ENCODE measurements around the gene ACAP3. TPM values are rescaled to one million over a fixed set of nuclear protein-coding genes. Genes with fewer than 3 reads are reported as not detected.

Gene ACAP3
- total RNA-seq, 1 donor from 2014 or later = 10.7 TPM

GRCh38 chr1:1283821-1284220, 23.9 kb downstream of the ACAP3 start:
- Histone ChIP-seq H3K4me1 (no peaks in the 10 kb centered on the region), H3K4me3 (no peak overlapping the region), H3K27me3 (no peaks in the 10 kb centered on the region), H3K79me2 (ENCODE audit: low read depth) (no peaks in the 10 kb centered on the region), H4K20me1 (ENCODE audit: low read depth) (no peaks in the 10 kb centered on the region), H3K36me3 (no peaks in the 10 kb centered on the region), H3K27ac (no peak overlapping the region), H3K4me2 (no peak overlapping the region), H2AFZ (replicated peaks) (no peak overlapping the region), H3K9ac (no peak overlapping the region), H3K9me3 (ENCODE audit: low read depth) (no peaks in the 10 kb centered on the region), H3F3A (ENCODE audit: low read depth) (peaks cover 10% of the 10 kb centered on the region)
- Mint-ChIP-seq H3K36me3 (no peaks in the 10 kb centered on the region), H3K9me3 (no peaks in the 10 kb centered on the region), H3K4me3 (no peak overlapping the region), H3K4me1 (peaks cover 11% of the 10 kb centered on the region), H3K27ac (no peak overlapping the region), H3K27me3 (ENCODE audit: insufficient read depth, low read depth) (peaks cover 5% of the 10 kb centered on the region)
- peak; percentile 57 for DNase-seq (ENCODE audit: low spot score)
- TF ChIP-seq EZH2phosphoT487 (IDR thresholded peaks at IDR 0.05) (no peak), EZH2 (IDR thresholded peaks at IDR 0.05) (no peak)
- TF ChIP-seq, protein P1, sequence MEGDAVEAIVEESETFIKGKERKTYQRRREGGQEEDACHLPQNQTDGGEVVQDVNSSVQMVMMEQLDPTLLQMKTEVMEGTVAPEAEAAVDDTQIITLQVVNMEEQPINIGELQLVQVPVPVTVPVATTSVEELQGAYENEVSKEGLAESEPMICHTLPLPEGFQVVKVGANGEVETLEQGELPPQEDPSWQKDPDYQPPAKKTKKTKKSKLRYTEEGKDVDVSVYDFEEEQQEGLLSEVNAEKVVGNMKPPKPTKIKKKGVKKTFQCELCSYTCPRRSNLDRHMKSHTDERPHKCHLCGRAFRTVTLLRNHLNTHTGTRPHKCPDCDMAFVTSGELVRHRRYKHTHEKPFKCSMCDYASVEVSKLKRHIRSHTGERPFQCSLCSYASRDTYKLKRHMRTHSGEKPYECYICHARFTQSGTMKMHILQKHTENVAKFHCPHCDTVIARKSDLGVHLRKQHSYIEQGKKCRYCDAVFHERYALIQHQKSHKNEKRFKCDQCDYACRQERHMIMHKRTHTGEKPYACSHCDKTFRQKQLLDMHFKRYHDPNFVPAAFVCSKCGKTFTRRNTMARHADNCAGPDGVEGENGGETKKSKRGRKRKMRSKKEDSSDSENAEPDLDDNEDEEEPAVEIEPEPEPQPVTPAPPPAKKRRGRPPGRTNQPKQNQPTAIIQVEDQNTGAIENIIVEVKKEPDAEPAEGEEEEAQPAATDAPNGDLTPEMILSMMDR (IDR thresholded peaks at IDR 0.05) = no peak

DNA sequence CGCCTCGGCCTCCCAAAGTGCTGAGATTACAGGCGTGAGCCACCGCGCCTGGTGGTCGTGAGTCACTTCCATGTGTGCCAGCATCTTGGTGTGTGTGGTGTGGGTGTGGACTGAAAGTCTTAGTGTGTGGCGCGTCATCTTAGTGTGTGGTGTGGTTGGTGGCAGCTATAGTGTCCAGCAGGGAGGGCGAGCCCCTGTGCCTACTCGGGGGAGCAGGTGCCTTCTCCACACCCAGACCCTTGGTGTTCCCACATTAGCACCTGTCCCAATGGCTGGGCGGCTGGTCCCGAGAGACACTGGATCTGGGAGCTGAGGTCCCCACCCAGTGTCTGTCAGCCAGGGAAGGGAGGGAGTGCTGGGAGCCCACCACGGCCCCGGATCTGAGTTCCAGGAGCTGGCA, 24.7 kb downstream of the ACAP3 start:
- H4K20me1 ChIP-seq (ENCODE audit: low read depth) = no peaks in the 10 kb centered on the region
- peak overlapping the region; percentile 34 for H3K27ac Mint-ChIP-seq
- no peak overlapping the region for H3K27ac ChIP-seq
- H3K36me3 Mint-ChIP-seq = no peaks in the 10 kb centered on the region
- no peaks in the 10 kb centered on the region for H3K4me1 ChIP-seq
- H3K4me2 ChIP-seq = no peak overlapping the region
- no peaks in the 10 kb centered on the region for H3K27me3 ChIP-seq
- H2AFZ ChIP-seq (replicated peaks) = no peak overlapping the region
- H3K36me3 ChIP-seq = no peaks in the 10 kb centered on the region
- peaks cover 10% of the 10 kb centered on the region for H3F3A ChIP-seq (ENCODE audit: low read depth)
- H3K9me3 Mint-ChIP-seq = no peaks in the 10 kb centered on the region
- TF ChIP-seq EZH2phosphoT487 (IDR thresholded peaks at IDR 0.05) (no peak), EZH2 (IDR thresholded peaks at IDR 0.05) (no peak)
- TF ChIP-seq, protein P1 (IDR thresholded peaks at IDR 0.05) = no peak
- no peaks in the 10 kb centered on the region for H3K79me2 ChIP-seq (ENCODE audit: low read depth)
- peaks cover 5% of the 10 kb centered on the region for H3K27me3 Mint-ChIP-seq (ENCODE audit: insufficient read depth, low read depth)
- no peak for DNase-seq (ENCODE audit: low spot score)
- peaks cover 11% of the 10 kb centered on the region for H3K4me1 Mint-ChIP-seq
- H3K9ac ChIP-seq = no peak overlapping the region
- no peak overlapping the region for H3K4me3 Mint-ChIP-seq
- H3K4me3 ChIP-seq = no peak overlapping the region
- H3K9me3 ChIP-seq (ENCODE audit: low read depth) = no peaks in the 10 kb centered on the region

DNA sequence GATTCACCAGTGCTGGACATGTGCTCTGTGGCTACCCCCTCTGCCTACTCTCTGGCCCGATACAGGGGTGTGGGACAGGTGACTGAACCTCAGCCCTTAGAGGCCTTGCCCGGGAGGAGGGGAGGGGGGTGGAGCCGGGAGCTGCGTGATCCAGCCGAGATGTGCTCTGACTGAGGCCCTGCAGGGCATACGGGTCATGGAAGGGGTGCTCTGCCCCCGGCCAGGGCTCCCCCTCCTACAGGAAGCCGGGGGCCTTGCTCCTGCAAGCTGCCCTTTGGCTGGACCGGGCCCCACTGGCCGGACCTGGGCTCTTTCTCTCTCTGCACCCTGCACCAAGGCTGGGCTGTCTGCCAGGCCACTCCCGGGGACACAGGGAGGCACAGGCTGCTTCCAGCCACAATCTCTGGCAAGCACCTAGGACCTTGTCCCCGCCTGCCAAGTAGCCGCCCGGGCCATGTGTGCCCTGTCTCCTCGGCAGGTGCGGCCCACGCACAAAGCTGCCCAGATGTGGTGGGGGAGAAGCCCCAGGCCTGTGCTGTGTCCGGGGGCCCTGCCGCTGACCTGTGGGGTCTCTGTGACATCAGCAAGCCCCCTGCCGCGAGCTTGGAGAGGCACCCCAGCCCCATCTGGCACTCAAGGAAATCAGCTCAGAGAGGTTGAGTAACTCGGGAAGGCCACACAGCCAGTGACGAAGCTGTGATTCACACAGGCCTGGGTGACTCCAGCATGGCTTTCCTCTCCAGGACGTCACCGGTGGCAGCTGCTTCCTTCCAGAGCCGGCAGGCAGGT, 26.0 kb downstream of the ACAP3 start:
- Histone ChIP-seq H4K20me1 (ENCODE audit: low read depth) (no peaks in the 10 kb centered on the region), H3K9me3 (ENCODE audit: low read depth) (no peaks in the 10 kb centered on the region), H3K36me3 (no peaks in the 10 kb centered on the region), H3F3A (ENCODE audit: low read depth) (peaks cover 10% of the 10 kb centered on the region), H3K4me1 (no peaks in the 10 kb centered on the region), H3K4me2 (no peak overlapping the region), H2AFZ (replicated peaks) (no peak overlapping the region), H3K27ac (no peak overlapping the region), H3K9ac (no peak overlapping the region), H3K79me2 (ENCODE audit: low read depth) (no peaks in the 10 kb centered on the region), H3K27me3 (no peaks in the 10 kb centered on the region), H3K4me3 (no peak overlapping the region)
- no peak overlapping the region for H3K4me3 Mint-ChIP-seq
- H3K36me3 Mint-ChIP-seq = no peaks in the 10 kb centered on the region
- TF ChIP-seq EZH2phosphoT487 (IDR thresholded peaks at IDR 0.05) = no peak
- TF ChIP-seq, protein P1 (IDR thresholded peaks at IDR 0.05) = no peak
- no peak for TF ChIP-seq EZH2 (IDR thresholded peaks at IDR 0.05)
- no peak for DNase-seq (ENCODE audit: low spot score)
- H3K27ac Mint-ChIP-seq = no peak overlapping the region
- peaks cover 11% of the 10 kb centered on the region for H3K4me1 Mint-ChIP-seq
- H3K9me3 Mint-ChIP-seq = no peaks in the 10 kb centered on the region
- peaks cover 5% of the 10 kb centered on the region for H3K27me3 Mint-ChIP-seq (ENCODE audit: insufficient read depth, low read depth)

Measured in neural progenitor cell (in vitro differentiated cells).